ENCODE data around the gene MYZAP. TPM values are rescaled to one million over a fixed set of nuclear protein-coding genes. Genes with fewer than 3 reads are reported as not detected.

Gene MYZAP
- polyA plus RNA-seq, 1 of the 3 experiments (the other 2 are of a cell fraction), result 0.07 TPM

DNA sequence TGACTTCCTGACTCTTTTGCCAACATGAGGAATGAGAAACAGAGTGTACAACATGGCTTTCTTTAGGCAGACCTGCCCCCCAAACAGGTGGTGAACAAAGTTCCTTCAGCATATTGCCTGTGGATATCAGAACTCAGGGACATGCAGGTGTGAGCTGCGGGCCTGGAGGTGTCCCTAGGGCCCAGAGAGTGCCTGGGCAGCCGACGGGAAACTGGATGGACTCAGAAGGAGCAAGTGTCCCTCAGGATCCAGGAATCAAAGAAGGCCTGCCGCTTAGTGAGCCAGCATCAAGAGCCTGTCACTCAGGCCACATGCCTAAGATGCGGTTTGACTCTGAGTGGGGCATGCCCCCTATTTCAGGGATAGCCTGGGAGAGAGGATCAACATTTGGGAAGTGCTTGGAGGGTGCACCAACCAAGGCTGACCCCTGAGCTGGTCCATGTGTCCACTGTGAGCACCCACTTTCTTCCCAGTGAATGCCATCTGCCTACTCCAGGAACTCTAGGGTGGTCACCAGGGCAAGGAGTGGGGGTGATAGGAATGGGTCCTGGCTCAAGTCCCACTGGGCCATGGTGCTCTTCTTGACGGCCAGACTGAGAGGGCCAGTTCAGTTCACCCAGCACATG lies 98.8 kb downstream of the MYZAP start:
- 80% methylated on average over 5 of the region's 6 CpGs for WGBS (ENCODE audit: low lambda C conversion rate)
- no peaks in the 10 kb centered on the region for H3K27me3 ChIP-seq (ENCODE audit: insufficient read depth)
- no peaks in the 10 kb centered on the region for H3K79me2 ChIP-seq (ENCODE audit: insufficient read depth)
- no peak overlapping the region for H2AFZ ChIP-seq (ENCODE audit: low read depth)
- peaks cover 2 to 21% of the 10 kb centered on the region in 2 experiments for H3K4me1 ChIP-seq (ENCODE audit: control insufficient read depth in 1 of 2, insufficient read depth in 2 of 2, low read depth in 1 of 2, low read length in 1 of 2)
- no peak overlapping the region for H3K4me2 ChIP-seq
- ChIA-PET CTCF (interaction anchor here (2.2 kb wide), 1 partner anchor 171 kb away, joined by 5 read pairs; no protein-coding TSS in a partner anchor), POLR2A (no interaction called here)
- H3K36me3 ChIP-seq (replicated peaks in 1 of 2; ENCODE audit: control insufficient read depth in 1 of 2, insufficient read depth in 2 of 2, low read length in 1 of 2), result no peaks in the 10 kb centered on the region
- no peak overlapping the region for H3K9ac ChIP-seq
- TF ChIP-seq EZH2phosphoT487 (IDR thresholded peaks at IDR 0.05; ENCODE audit: borderline replicate concordance, low read depth) (no peak), MEF2A (IDR thresholded peaks at IDR 0.05; ENCODE audit: borderline replicate concordance, low read depth) (no peak), MXI1 (IDR thresholded peaks at IDR 0.05; ENCODE audit: low read depth, low read length) (no peak), RFX5 (IDR thresholded peaks at IDR 0.05; ENCODE audit: low read length) (no peak), RCOR1 (IDR thresholded peaks at IDR 0.05; ENCODE audit: low read length) (no peak)
- TF ChIP-seq, protein P1, sequence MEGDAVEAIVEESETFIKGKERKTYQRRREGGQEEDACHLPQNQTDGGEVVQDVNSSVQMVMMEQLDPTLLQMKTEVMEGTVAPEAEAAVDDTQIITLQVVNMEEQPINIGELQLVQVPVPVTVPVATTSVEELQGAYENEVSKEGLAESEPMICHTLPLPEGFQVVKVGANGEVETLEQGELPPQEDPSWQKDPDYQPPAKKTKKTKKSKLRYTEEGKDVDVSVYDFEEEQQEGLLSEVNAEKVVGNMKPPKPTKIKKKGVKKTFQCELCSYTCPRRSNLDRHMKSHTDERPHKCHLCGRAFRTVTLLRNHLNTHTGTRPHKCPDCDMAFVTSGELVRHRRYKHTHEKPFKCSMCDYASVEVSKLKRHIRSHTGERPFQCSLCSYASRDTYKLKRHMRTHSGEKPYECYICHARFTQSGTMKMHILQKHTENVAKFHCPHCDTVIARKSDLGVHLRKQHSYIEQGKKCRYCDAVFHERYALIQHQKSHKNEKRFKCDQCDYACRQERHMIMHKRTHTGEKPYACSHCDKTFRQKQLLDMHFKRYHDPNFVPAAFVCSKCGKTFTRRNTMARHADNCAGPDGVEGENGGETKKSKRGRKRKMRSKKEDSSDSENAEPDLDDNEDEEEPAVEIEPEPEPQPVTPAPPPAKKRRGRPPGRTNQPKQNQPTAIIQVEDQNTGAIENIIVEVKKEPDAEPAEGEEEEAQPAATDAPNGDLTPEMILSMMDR (IDR thresholded peaks at IDR 0.05), result no peak
- TF ChIP-seq, protein P2, sequence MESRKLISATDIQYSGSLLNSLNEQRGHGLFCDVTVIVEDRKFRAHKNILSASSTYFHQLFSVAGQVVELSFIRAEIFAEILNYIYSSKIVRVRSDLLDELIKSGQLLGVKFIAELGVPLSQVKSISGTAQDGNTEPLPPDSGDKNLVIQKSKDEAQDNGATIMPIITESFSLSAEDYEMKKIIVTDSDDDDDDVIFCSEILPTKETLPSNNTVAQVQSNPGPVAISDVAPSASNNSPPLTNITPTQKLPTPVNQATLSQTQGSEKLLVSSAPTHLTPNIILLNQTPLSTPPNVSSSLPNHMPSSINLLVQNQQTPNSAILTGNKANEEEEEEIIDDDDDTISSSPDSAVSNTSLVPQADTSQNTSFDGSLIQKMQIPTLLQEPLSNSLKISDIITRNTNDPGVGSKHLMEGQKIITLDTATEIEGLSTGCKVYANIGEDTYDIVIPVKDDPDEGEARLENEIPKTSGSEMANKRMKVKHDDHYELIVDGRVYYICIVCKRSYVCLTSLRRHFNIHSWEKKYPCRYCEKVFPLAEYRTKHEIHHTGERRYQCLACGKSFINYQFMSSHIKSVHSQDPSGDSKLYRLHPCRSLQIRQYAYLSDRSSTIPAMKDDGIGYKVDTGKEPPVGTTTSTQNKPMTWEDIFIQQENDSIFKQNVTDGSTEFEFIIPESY (IDR thresholded peaks at IDR 0.05; ENCODE audit: borderline replicate concordance, low read depth), result no peak
- no peak for DNase-seq
- H3K9me3 ChIP-seq, result no peaks in the 10 kb centered on the region
- H3K27ac ChIP-seq (ENCODE audit: low read depth in 2 of 2, low read length in 1 of 2), result no peak overlapping the region
- no peaks in the 10 kb centered on the region for H4K20me1 ChIP-seq (ENCODE audit: insufficient read depth)
- peaks cover 6% of the 10 kb centered on the region for H3F3A ChIP-seq (replicated peaks; ENCODE audit: insufficient read depth)
- H3K9me2 ChIP-seq, result no peaks in the 10 kb centered on the region
- no peak overlapping the region for H3K4me3 ChIP-seq (ENCODE audit: low read depth in 2 of 2, low read length in 1 of 2)

DNA sequence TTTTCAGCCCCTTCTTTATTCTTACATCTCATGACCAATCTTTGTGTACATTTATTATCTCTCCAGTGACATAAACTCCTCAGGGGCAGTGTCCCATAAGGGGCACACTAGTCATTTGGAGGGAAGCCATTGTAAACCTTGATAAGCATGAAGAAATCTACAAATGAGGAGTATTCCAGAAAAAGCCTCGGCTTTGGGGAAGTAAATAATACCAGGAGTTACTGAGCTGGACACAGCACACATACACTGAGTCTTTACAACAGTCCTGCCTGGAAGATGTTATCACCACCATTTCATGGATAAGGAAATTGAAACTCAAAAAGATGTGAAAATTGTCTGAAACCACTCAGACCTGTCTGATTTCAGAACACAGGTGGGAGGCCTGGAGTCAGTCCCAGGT lies 99.4 kb downstream of the MYZAP start:
- DNase-seq, result no peak
- Histone ChIP-seq H3K27me3 (ENCODE audit: insufficient read depth) (no peaks in the 10 kb centered on the region), H3K9me2 (no peaks in the 10 kb centered on the region), H3K27ac (ENCODE audit: low read depth in 2 of 2, low read length in 1 of 2) (no peak overlapping the region), H3K9ac (no peak overlapping the region), H4K20me1 (ENCODE audit: insufficient read depth) (no peaks in the 10 kb centered on the region), H3F3A (replicated peaks; ENCODE audit: insufficient read depth) (peaks cover 6% of the 10 kb centered on the region), H2AFZ (ENCODE audit: low read depth) (no peak overlapping the region), H3K36me3 (replicated peaks in 1 of 2; ENCODE audit: control insufficient read depth in 1 of 2, insufficient read depth in 2 of 2, low read length in 1 of 2) (no peaks in the 10 kb centered on the region), H3K79me2 (ENCODE audit: insufficient read depth) (no peaks in the 10 kb centered on the region), H3K9me3 (no peaks in the 10 kb centered on the region), H3K4me1 (ENCODE audit: control insufficient read depth in 1 of 2, insufficient read depth in 2 of 2, low read depth in 1 of 2, low read length in 1 of 2) (peaks cover 3 to 21% of the 10 kb centered on the region in 2 experiments), H3K4me2 (no peak overlapping the region), H3K4me3 (ENCODE audit: low read depth in 2 of 2, low read length in 1 of 2) (no peak overlapping the region)
- TF ChIP-seq TEAD4 (IDR thresholded peaks at IDR 0.05; ENCODE audit: borderline replicate concordance, insufficient read depth), result no peak
- no peak for TF ChIP-seq MEF2A (IDR thresholded peaks at IDR 0.05; ENCODE audit: borderline replicate concordance, low read depth)
- no peak for TF ChIP-seq FOXM1 (IDR thresholded peaks at IDR 0.05; ENCODE audit: low read depth)
- TF ChIP-seq JUND (IDR thresholded peaks at IDR 0.05), result no peak
- no peak for TF ChIP-seq RFX5 (IDR thresholded peaks at IDR 0.05; ENCODE audit: low read length)
- no peak for TF ChIP-seq POLR2AphosphoS5 (IDR thresholded peaks at IDR 0.05; ENCODE audit: low read depth, low read length)
- no peak for TF ChIP-seq TAF1 (IDR thresholded peaks at IDR 0.05; ENCODE audit: borderline replicate concordance, low read depth, low read length)
- CTCF ChIA-PET, result interaction anchor here (2.2 kb wide), 1 partner anchor 170 kb away, joined by 5 read pairs; no protein-coding TSS in a partner anchor
- WGBS (ENCODE audit: low lambda C conversion rate), result 31% methylated on average over 1 of the region's 1 CpG
- POLR2A ChIA-PET, result no interaction called here

Data from SK-N-SH (cell line).